ENCODE data around the gene RBPJL.

Gene RBPJL

GRCh38 chr20:45306431-45306982, at the start of gene RBPJL:
RBPJL (plus strand) TSS chr20:45306840; CDS start chr20:45306923, 83 bp downstream.
- DNase-seq, result no peak
- intact Hi-C loops (cut with DNase I), result no loop called here

GRCh38 chr20:45257161-45257560, 49.5 kb upstream of the RBPJL start:
- intact Hi-C loops (cut with DNase I), result no loop called here
- no peak for DNase-seq

- DNase-seq, result no peak
- intact Hi-C loops (cut with DNase I), result no loop called here
These were observed 48.9 kb upstream of the RBPJL start for GRCh38 chr20:45257711-45258110.

- DNase-seq, result no peak
- intact Hi-C loops (cut with DNase I), result no loop called here
These were observed 48.4 kb upstream of the RBPJL start for GRCh38 chr20:45258259-45258658.

GRCh38 chr20:45258664-45259063, 48.0 kb upstream of the RBPJL start:
- no peak for DNase-seq
- intact Hi-C loops (cut with DNase I), result no loop called here

GRCh38 chr20:45263556-45264266, 42.9 kb upstream of the RBPJL start:
- intact Hi-C loops (cut with DNase I), result no loop called here
- DNase-seq, result no peak

- no peak for DNase-seq
- intact Hi-C loops (cut with DNase I), result no loop called here
These were observed 39.7 kb upstream of the RBPJL start for GRCh38 chr20:45266977-45267376.

GRCh38 chr20:45268531-45268930, 38.1 kb upstream of the RBPJL start:
- intact Hi-C loops (cut with DNase I), result no loop called here
- DNase-seq, result no peak

GRCh38 chr20:45269056-45269455, 37.6 kb upstream of the RBPJL start:
- intact Hi-C loops (cut with DNase I), result no loop called here
- DNase-seq, result no peak

- DNase-seq, result no peak
- intact Hi-C loops (cut with DNase I), result no loop called here
These were observed 36.8 kb upstream of the RBPJL start for GRCh38 chr20:45269754-45270270.

GRCh38 chr20:45275338-45275737, 31.3 kb upstream of the RBPJL start:
- intact Hi-C loops (cut with DNase I), result no loop called here
- DNase-seq, result no peak

GRCh38 chr20:45279992-45280391, 26.6 kb upstream of the RBPJL start:
- DNase-seq, result no peak
- intact Hi-C loops (cut with DNase I), result no loop called here

GRCh38 chr20:45282700-45283550, 23.7 kb upstream of the RBPJL start:
- intact Hi-C loops (cut with DNase I), result no loop called here
- DNase-seq, result peak in 1 of 10 donors; percentile 67

- intact Hi-C loops (cut with DNase I), result no loop called here
- no peak for DNase-seq
These were observed 23.0 kb upstream of the RBPJL start for GRCh38 chr20:45283551-45284057.

- DNase-seq, result no peak
- intact Hi-C loops (cut with DNase I), result no loop called here
These were observed 18.3 kb upstream of the RBPJL start for GRCh38 chr20:45288376-45288775.

GRCh38 chr20:45288860-45289259, 17.8 kb upstream of the RBPJL start:
- DNase-seq, result no peak
- intact Hi-C loops (cut with DNase I), result no loop called here

- no peak for DNase-seq
- intact Hi-C loops (cut with DNase I), result loop anchor here (5.0 kb wide), 3 partner anchors 193 to 278 kb away; no protein-coding TSS in a partner anchor
These were observed 16.5 kb upstream of the RBPJL start for GRCh38 chr20:45289942-45290676.

- intact Hi-C loops (cut with DNase I), result loop anchor here (5.0 kb wide), 3 partner anchors 194 to 279 kb away; no protein-coding TSS in a partner anchor
- DNase-seq, result peak; percentile 61 to 97 (median 80)
These were observed 15.8 kb upstream of the RBPJL start for GRCh38 chr20:45290677-45291355.

- no peak for DNase-seq
- intact Hi-C loops (cut with DNase I), result loop anchor here (5.0 kb wide), 3 partner anchors 194 to 279 kb away; no protein-coding TSS in a partner anchor
These were observed 15.1 kb upstream of the RBPJL start for GRCh38 chr20:45291526-45291925.

Data from posterior cingulate gyrus (tissue), 11 donors.